ENCODE results near the gene CCDC28B. TPM values are rescaled to one million over a fixed set of nuclear protein-coding genes. Genes with fewer than 3 reads are reported as not detected.

Gene CCDC28B
- total and polyA plus RNA-seq, 2 of the 13 experiments (the other 11 are each of a cell fraction or from before 2014, with no cell fraction given), result 2.6 to 3.5 TPM

GRCh38 chr1:32250893-32251716, 50.7 kb downstream of the CCDC28B start, which contains the start of gene LCK:
LCK (plus strand) TSS chr1:32251265; CDS start chr1:32274330, 23,065 bp downstream.
- Histone ChIP-seq H3K79me2 (ENCODE audit: insufficient read depth, low read length) (no peaks in the 10 kb centered on the region), H3K27ac (ENCODE audit: extremely low read length, insufficient read depth, low read length) (peak within 1 kb of the TSS; percentile 92), H3K9me3 (ENCODE audit: low read length) (no peaks in the 10 kb centered on the region), H3K4me2 (ENCODE audit: low read depth, low read length) (peak within 1 kb of the TSS; percentile 91), H3K4me1 (ENCODE audit: insufficient read depth, low read length) (peaks cover 100% of the 10 kb centered on the region), H3K36me3 (replicated peaks in 1 of 2; ENCODE audit: control insufficient read depth in 1 of 2, insufficient read depth in 2 of 2, low read length in 2 of 2) (no peaks in the 10 kb centered on the region), H3K9ac (ENCODE audit: insufficient read depth, low read depth, low read length) (peak within 1 kb of the TSS; percentile 76), H4K20me1 (ENCODE audit: insufficient read depth, low read length) (no peaks in the 10 kb centered on the region), H3K27me3 (ENCODE audit: control insufficient read depth in 1 of 2, insufficient read depth in 2 of 2, low read length in 2 of 2) (no peaks in the 10 kb centered on the region), H3K4me3 (replicated peaks in 1 of 3; ENCODE audit: insufficient read depth in 1 of 3, low read depth in 2 of 3, low read length in 3 of 3) (peak within 1 kb of the TSS; percentile 8 to 53 (median 33); a peak in 5 of 6 replicates), H2AFZ (ENCODE audit: low read length) (no peak within 1 kb of the TSS)
- no TSS peak for BruUV-seq (replicated peaks)
- no peak for FAIRE-seq
- DNase-seq (ENCODE audit: low spot score), result no peak
- 52% methylated on average over 22 of the region's 25 CpGs for WGBS (ENCODE audit: low lambda C conversion rate)
- ChIA-PET CTCF (ENCODE audit: low intra/inter-chr PET ratio, low total read pairs) (no interaction called here), POLR2A (interaction anchor here (0.8 to 7.1 kb wide), 22 partner anchors 8 to 101 kb away, joined by 3 to 48 read pairs (median 6); partner anchors contain the start of genes HDAC1, MARCKSL1 and TXLNA)
- ATAC-seq, result peak; percentile 3
- in situ Hi-C loops (cut with HindIII; ENCODE audit: extremely low pct_ligation_motif_present, low pct_unique_long_range_greater_than_20kb), result no loop called here
- intact Hi-C loops (cut with micrococcal nuclease; ENCODE audit: unreplicated experiment), result no loop called here
- no peak for TF ChIP-seq TGIF2 (CRISPR knock-in tag; IDR thresholded peaks at IDR 0.05)
- TF ChIP-seq, protein P1, sequence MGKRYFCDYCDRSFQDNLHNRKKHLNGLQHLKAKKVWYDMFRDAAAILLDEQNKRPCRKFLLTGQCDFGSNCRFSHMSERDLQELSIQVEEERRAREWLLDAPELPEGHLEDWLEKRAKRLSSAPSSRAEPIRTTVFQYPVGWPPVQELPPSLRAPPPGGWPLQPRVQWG (CRISPR knock-in tag; IDR thresholded peaks at IDR 0.05; ENCODE audit: borderline replicate concordance, low read depth), result no peak
- TF ChIP-seq ZNF17 (CRISPR knock-in tag; IDR thresholded peaks at IDR 0.05), result no peak
- TF ChIP-seq TAF15 (IDR thresholded peaks at IDR 0.05; ENCODE audit: low read depth, low read length, poor library complexity, severe bottlenecking), result no peak
- 0 out of 2 replicates have a peak, but pooled peaks have one; percentile 29 for TF ChIP-seq ARNT2 (CRISPR knock-in tag; IDR thresholded peaks at IDR 0.05; ENCODE audit: low read depth)
- no peak; the same call in 1 of the 2 replicates for TF ChIP-seq GATA4 (IDR thresholded peaks at IDR 0.05; ENCODE audit: borderline replicate concordance, low read depth)
- no peak for TF ChIP-seq ZNF788 (CRISPR knock-in tag; IDR thresholded peaks at IDR 0.05; ENCODE audit: borderline replicate concordance)
- no peak for TF ChIP-seq ZFP91 (CRISPR knock-in tag; IDR thresholded peaks at IDR 0.05; ENCODE audit: borderline replicate concordance)
- no peak for TF ChIP-seq ATF6 (CRISPR knock-in tag; conservative IDR thresholded peaks at IDR 0.05)
- TF ChIP-seq ARID3A (IDR thresholded peaks at IDR 0.05; ENCODE audit: low read depth, low read length), result no peak
- no peak for TF ChIP-seq SP140L (CRISPR knock-in tag; IDR thresholded peaks at IDR 0.05; ENCODE audit: borderline replicate concordance)
- no peak for TF ChIP-seq ZMYM3 (CRISPR knock-in tag; IDR thresholded peaks at IDR 0.05)
- no peak for TF ChIP-seq MAFK (conservative IDR thresholded peaks at IDR 0.05 in 1 of 2, IDR thresholded peaks at IDR 0.05 in 1 of 2; ENCODE audit: low read length in 2 of 2)
- TF ChIP-seq TP53 (CRISPR knock-in tag; conservative IDR thresholded peaks at IDR 0.05), result no peak
- no peak for TF ChIP-seq ZNF18 (CRISPR knock-in tag; IDR thresholded peaks at IDR 0.05; ENCODE audit: insufficient replicate concordance)
